SH-SY5Y (cell line): ENCODE results near the gene CAP1.

Experiments used
- GATA2 ChIP-seq: IDR thresholded peaks from 2 replicates; pipeline ENCODE4 v1.6.1; 2011; ENCODE audit warnings: mild to moderate bottlenecking, low read depth, low read length
- GATA3 ChIP-seq: IDR thresholded peaks from 2 replicates; pipeline ENCODE4 v1.6.1; 2011; ENCODE audit warnings: low read depth, mild to moderate bottlenecking, low read length, moderate library complexity

DNA sequence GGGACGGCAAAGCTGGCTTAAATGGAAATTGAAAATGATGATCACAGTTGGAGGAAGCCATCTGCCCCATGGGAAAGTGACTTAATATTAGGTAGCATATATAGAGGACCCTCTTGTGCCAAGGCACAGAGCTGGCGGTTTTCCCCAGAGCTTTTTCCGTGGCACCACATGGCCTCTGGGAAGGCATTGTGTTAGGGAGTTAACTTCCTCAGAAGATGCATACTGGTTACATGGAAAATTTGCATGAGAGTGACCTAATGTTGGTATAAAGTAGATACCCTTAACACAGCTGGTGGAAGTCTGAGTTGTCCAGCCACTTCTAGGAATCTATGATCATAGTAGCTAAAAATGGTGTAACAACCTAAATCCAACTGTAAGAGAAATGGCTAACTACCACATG lies 27.3 kb downstream of the CAP1 start:
- TF ChIP-seq GATA3 (no peak), GATA2 (no peak)
